Right lobe of liver (tissue), 4 donors: ENCODE data around the gene PPP1R1C.

Experiments used
- POLR2A ChIP-seq: fragments of 450-650 bp; IDR thresholded peaks from one replicate; pipeline ENCODE4 v1.6.1; 2017; ENCODE audit warnings: antibody characterized with exemption, mild to moderate bottlenecking
- TF ChIP-seq, protein P1 (sequence below), 4 donors: fragments of 200-600 bp in 3 of 4; fragments of 450-650 bp in 1 of 4; IDR thresholded peaks; one replicate each; pipeline versions ENCODE4 v1.5.1 to v1.8.0; 2016 to 2022; ENCODE audit warnings: antibody characterized with exemption in 4 of 4, mild to moderate bottlenecking in 2 of 4
- donor health status: DM: no; HTN: no; CAD: no.
- donor health status: DM: no; HTN: no; CAD: no.
- donor health status: DM: no; HTN: yes; CAD: no.

DNA sequence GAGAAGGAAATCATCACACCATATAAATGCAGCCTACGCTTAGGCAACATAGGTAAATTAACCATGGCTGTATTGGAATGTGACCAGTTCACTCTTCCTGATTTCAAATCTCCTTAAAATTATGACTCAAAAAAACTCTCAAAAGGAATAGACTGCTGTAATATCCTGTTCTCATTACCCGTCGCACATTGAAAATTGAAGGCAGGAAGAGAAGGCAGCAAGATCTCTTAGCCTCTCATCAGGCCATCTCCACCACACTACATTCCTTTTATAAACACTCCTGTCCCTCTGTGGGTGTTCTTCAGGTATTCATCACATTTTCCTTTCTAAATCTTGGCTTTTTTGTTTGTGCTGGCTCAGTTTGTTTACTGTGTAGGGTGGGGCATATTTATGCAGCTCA, 83.2 kb downstream of the PPP1R1C start:
- TF ChIP-seq POLR2A: no peak
- TF ChIP-seq, protein P1, sequence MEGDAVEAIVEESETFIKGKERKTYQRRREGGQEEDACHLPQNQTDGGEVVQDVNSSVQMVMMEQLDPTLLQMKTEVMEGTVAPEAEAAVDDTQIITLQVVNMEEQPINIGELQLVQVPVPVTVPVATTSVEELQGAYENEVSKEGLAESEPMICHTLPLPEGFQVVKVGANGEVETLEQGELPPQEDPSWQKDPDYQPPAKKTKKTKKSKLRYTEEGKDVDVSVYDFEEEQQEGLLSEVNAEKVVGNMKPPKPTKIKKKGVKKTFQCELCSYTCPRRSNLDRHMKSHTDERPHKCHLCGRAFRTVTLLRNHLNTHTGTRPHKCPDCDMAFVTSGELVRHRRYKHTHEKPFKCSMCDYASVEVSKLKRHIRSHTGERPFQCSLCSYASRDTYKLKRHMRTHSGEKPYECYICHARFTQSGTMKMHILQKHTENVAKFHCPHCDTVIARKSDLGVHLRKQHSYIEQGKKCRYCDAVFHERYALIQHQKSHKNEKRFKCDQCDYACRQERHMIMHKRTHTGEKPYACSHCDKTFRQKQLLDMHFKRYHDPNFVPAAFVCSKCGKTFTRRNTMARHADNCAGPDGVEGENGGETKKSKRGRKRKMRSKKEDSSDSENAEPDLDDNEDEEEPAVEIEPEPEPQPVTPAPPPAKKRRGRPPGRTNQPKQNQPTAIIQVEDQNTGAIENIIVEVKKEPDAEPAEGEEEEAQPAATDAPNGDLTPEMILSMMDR (IDR thresholded peaks at IDR 0.05): no peak
